ENCODE results near the gene PLAC8.
"Not testable (repeated sequence)": the region's sequence is repeated elsewhere in the genome, so short reads cannot be mapped to it uniquely, and the experiment has no call there.

The PLAC8 gene

GRCh38 chr4:83074086-83074704, 40.3 kb downstream of the PLAC8 start:
- H3K4me3 ChIP-seq (ENCODE audit: low read depth, low read length): no peak overlapping the region

DNA sequence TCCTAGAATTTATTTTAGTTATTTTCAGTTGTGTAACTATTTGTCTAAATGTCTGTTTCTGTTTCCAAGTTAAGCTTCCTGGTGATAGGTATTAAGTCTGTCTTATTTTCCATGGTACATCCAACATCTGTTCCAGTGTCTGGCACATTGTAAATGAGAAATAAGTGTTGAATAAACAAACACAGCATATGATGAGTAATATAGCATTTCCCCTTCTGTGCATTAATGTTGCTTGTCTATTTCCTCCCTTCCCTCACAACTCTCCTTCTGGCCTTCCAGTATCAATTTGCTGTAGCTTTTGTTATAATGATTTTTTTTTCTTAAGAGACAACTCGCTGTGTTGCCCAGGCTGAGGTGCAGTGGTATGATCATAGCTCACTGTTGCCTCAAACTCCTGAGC, 43.4 kb downstream of the PLAC8 start:
- no peak overlapping the region for H3K4me3 ChIP-seq (ENCODE audit: low read depth, low read length)

GRCh38 chr4:83067058-83067639, 47.4 kb downstream of the PLAC8 start:
- no peak overlapping the region for H3K4me3 ChIP-seq (ENCODE audit: low read depth, low read length)

DNA sequence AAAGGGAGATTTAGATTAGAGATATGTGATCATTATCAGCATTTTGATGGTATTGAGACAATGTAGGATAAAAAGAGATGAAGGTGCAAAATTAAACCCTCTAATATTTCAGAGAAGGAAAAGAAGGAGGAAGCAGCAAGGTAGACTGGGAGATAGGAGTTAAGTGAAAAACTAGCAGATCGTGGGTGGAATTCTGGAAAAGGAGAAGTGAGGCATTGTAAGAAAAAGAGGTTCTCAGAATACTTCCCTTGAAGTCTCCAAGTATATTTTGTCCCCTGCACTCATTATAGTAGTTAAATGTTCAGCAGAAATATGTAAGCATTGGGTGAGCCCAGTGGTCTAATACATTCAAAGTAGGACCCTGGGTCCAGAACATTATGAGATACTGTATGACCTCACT, 49.3 kb downstream of the PLAC8 start:
- H3K4me3 ChIP-seq (ENCODE audit: low read depth, low read length): no peak overlapping the region

DNA sequence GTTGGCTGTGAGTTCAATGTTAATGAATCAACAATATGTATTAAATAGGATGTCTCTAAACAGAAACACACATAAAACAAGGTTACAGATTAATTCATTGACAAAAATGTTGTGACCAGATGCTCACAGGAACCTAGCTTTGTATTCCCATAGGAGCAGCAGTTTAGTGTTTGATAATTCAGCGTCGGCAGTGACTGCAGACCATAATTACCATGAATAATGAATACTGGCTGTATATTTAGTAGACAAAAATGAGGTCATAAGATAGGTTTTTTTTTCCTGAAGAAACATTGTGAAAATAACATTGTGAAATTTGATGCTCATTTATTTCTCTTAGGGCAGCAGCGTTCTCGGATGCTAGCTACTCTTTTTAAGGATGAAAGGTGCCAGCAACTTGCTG, 51.8 kb downstream of the PLAC8 start:
- H3K4me3 ChIP-seq (ENCODE audit: low read depth, low read length): no peak overlapping the region

DNA sequence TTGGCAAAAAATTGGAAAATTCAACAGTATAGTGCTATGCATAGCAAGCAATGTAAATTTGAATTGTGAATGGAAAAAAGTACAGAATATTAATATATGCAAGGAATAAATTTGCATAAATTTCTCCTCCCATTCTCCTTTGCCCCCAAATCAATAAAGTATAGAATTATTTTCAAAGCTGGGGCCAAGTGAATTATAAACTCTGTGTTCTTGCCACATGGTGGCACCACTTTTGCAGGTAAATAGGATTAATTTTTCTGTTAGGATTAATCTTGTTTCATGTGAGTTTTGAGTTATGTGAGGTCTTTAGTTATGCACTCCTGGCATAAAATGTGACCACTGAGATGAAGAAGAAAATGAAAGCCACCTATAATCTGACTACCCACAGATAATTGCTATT, 59.6 kb downstream of the PLAC8 start:
- no peak overlapping the region for H3K4me3 ChIP-seq (ENCODE audit: low read depth, low read length)

DNA sequence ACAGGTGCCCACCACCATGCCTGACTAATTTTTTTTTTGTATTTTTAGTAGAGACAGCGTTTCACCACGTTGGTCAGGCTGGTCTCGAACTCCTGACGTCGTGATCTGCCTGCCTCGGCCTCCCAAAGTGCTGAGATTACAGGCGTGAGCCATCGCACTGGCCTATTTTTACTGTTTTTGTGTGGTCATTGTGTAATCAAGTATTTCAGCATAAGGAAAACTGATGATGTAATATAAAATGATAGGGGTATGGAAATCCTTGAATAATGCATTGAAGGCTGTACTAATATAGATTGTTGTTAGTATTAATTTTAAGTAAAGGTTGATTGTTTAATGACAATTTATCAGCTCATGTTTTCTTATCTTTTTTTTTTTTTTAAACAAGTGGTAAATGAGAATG, 65.7 kb downstream of the PLAC8 start:
- not testable (repeated sequence) for H3K4me3 ChIP-seq (ENCODE audit: low read depth, low read length)

- no peak overlapping the region for H3K4me3 ChIP-seq (ENCODE audit: low read depth, low read length)
Measured at GRCh38 chr4:83046693-83047473, 67.6 kb downstream of the PLAC8 start.

GRCh38 chr4:83043801-83044407, 70.6 kb downstream of the PLAC8 start:
- H3K4me3 ChIP-seq (ENCODE audit: low read depth, low read length): no peak overlapping the region

DNA sequence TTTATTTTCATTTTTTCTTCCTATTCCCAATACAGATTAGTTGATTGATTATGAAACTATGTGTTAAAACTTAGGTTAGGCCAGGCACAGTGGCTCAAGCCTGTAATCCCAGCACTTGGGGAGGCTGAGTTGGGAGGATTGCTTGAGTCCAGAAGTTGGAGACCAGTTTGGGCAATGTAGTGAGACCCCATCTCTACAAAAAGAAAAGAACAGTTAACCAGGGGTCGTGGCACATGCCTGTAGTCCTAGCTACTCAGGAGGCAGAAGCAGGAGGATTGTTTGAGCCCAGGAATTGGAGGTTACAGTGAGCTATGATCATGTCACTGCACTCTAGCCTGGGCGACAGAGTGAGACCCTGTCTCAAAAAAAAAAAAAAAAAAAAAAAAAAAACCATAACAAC, 71.4 kb downstream of the PLAC8 start:
- not testable (repeated sequence) for H3K4me3 ChIP-seq (ENCODE audit: low read depth, low read length)

DNA sequence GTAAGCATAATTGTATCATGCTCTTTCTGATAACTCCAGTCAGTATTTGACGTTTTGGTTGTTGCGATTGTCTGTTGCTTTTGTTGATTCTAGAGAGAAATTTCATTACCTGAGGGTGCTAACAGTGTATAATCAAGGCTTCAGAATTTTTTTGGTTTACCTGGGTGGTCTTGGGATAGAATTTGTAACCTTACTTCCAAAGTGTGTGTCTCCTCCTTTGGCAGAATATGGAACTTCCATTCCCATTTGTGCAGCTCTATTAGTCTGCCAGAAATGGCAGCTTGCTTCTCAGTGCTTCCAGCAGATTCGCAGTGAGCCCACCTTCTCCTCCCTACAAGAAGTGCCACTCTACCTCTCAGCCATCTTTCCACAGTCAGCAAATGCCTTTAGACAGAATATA, 74.3 kb downstream of the PLAC8 start:
- H3K4me3 ChIP-seq (ENCODE audit: low read depth, low read length): no peak overlapping the region

Data from iPS-11a (cell line).